CD4-positive, alpha-beta T cell treated with Interleukin-1 beta for 1 hour (primary cell): Measurements from ENCODE around the gene PIAS2.
"Not testable (repeated sequence)": the region's sequence is repeated elsewhere in the genome, so short reads cannot be mapped to it uniquely, and the experiment has no call there.

ENCODE experiments used
- DNase-seq, 2 donors: peaks; one replicate each; pipeline ENCODE4 v3.0.0-alpha.2; 2020 to 2022

Gene PIAS2

GRCh38 chr18:46917108-46917802 is at the start of gene PIAS2, which contains the start of gene KATNAL2:
PIAS2 (minus strand) TSS chr18:46917507; CDS start chr18:46917345, 162 bp downstream.
KATNAL2 (plus strand) TSS chr18:46917602; CDS start chr18:46946873, 29,271 bp downstream.
- DNase-seq: peak; percentile 82 to 84

GRCh38 chr18:46966266-46966665 is 49.0 kb upstream of the PIAS2 start:
- not testable (repeated sequence) for DNase-seq

- not testable (repeated sequence) for DNase-seq
These were observed 47.4 kb upstream of the PIAS2 start for GRCh38 chr18:46964579-46965293.

GRCh38 chr18:46963656-46964578 is 46.6 kb upstream of the PIAS2 start:
- DNase-seq: not testable (repeated sequence)

- DNase-seq: no peak
These were observed 40.9 kb upstream of the PIAS2 start for GRCh38 chr18:46958209-46958608.

- no peak for DNase-seq
These were observed 35.9 kb upstream of the PIAS2 start for GRCh38 chr18:46953195-46953594.

GRCh38 chr18:46950064-46950656 is 32.9 kb upstream of the PIAS2 start:
- peak in 1 of 2 donors; percentile 7 for DNase-seq

GRCh38 chr18:46946656-46947282 is 29.5 kb upstream of the PIAS2 start:
- peak; percentile 54 to 65 for DNase-seq

- no peak for DNase-seq
These were observed 25.3 kb upstream of the PIAS2 start for GRCh38 chr18:46942646-46943045.

- no peak for DNase-seq
These were observed 22.8 kb upstream of the PIAS2 start for GRCh38 chr18:46939998-46940571.

- DNase-seq: no peak
These were observed 22.1 kb upstream of the PIAS2 start for GRCh38 chr18:46939337-46939963.

- no peak for DNase-seq
These were observed 3.3 kb upstream of the PIAS2 start for GRCh38 chr18:46920653-46921052.

GRCh38 chr18:46920067-46920466 is 2.8 kb upstream of the PIAS2 start:
- no peak for DNase-seq

- DNase-seq: peak in 1 of 2 donors; percentile 1
These were observed 695 bp upstream of the PIAS2 start for GRCh38 chr18:46917803-46918600.

- peak in 1 of 2 donors; percentile 33 for DNase-seq
These were observed 678 bp downstream of the PIAS2 start for GRCh38 chr18:46916551-46917107.

- no peak for DNase-seq
These were observed 1.3 kb downstream of the PIAS2 start for GRCh38 chr18:46915800-46916550.

- no peak for DNase-seq
These were observed 6.5 kb downstream of the PIAS2 start for GRCh38 chr18:46910856-46911255.

- no peak for DNase-seq
These were observed 7.8 kb downstream of the PIAS2 start for GRCh38 chr18:46909497-46909896.

GRCh38 chr18:46903406-46903805 is 13.9 kb downstream of the PIAS2 start:
- no peak for DNase-seq
